ENCODE results near the gene COX7A2.

The COX7A2 gene

GRCh38 chr6:75266716-75267291, 23.2 kb upstream of the COX7A2 start:
- H3K36me3 Mint-ChIP-seq (ENCODE audit: low read depth), result peaks cover 37% of the 10 kb centered on the region
- H3K27me3 Mint-ChIP-seq (ENCODE audit: low read depth, poor library complexity), result no peaks in the 10 kb centered on the region
- H3K27ac Mint-ChIP-seq, result no peak overlapping the region
- H3K9me3 Mint-ChIP-seq, result peaks cover 15% of the 10 kb centered on the region
- no peak overlapping the region for H3K4me3 Mint-ChIP-seq
- no peak for DNase-seq
- peaks cover 22% of the 10 kb centered on the region for H3K4me1 Mint-ChIP-seq
- peak; percentile 78 for TF ChIP-seq CTCF (IDR thresholded peaks at IDR 0.05)

GRCh38 chr6:75263401-75263750, 19.8 kb upstream of the COX7A2 start:
- H3K27ac Mint-ChIP-seq, result no peak overlapping the region
- no peaks in the 10 kb centered on the region for H3K9me3 Mint-ChIP-seq

GRCh38 chr6:75262716-75263400, 19.3 kb upstream of the COX7A2 start:
- Mint-ChIP-seq H3K4me1 (peaks cover 12% of the 10 kb centered on the region), H3K36me3 (ENCODE audit: low read depth) (peaks cover 20% of the 10 kb centered on the region), H3K4me3 (no peak overlapping the region), H3K27ac (no peak overlapping the region), H3K9me3 (no peaks in the 10 kb centered on the region), H3K27me3 (ENCODE audit: low read depth, poor library complexity) (no peaks in the 10 kb centered on the region)
- no peak for DNase-seq
- no peak for TF ChIP-seq CTCF (IDR thresholded peaks at IDR 0.05)

More at GRCh38 chr6:75263401-75263750, 19.8 kb upstream of the COX7A2 start:
- no peaks in the 10 kb centered on the region for H3K27me3 Mint-ChIP-seq (ENCODE audit: low read depth, poor library complexity)
- DNase-seq, result no peak
- H3K4me1 Mint-ChIP-seq, result peaks cover 14% of the 10 kb centered on the region
- no peak overlapping the region for H3K4me3 Mint-ChIP-seq
- no peak for TF ChIP-seq CTCF (IDR thresholded peaks at IDR 0.05)
- H3K36me3 Mint-ChIP-seq (ENCODE audit: low read depth), result peaks cover 17% of the 10 kb centered on the region

- H3K36me3 Mint-ChIP-seq (ENCODE audit: low read depth), result peaks cover 25% of the 10 kb centered on the region
- H3K27ac Mint-ChIP-seq, result no peak overlapping the region
- H3K27me3 Mint-ChIP-seq (ENCODE audit: low read depth, poor library complexity), result no peaks in the 10 kb centered on the region
- no peak for TF ChIP-seq CTCF (IDR thresholded peaks at IDR 0.05)
- no peak for DNase-seq
- H3K4me3 Mint-ChIP-seq, result no peak overlapping the region
- H3K4me1 Mint-ChIP-seq, result no peaks in the 10 kb centered on the region
- no peaks in the 10 kb centered on the region for H3K9me3 Mint-ChIP-seq
Measured at GRCh38 chr6:75261299-75261698, 17.7 kb upstream of the COX7A2 start.

- Mint-ChIP-seq H3K27me3 (ENCODE audit: low read depth, poor library complexity) (no peaks in the 10 kb centered on the region), H3K4me3 (no peak overlapping the region), H3K36me3 (ENCODE audit: low read depth) (peaks cover 19% of the 10 kb centered on the region), H3K27ac (no peak overlapping the region), H3K9me3 (no peaks in the 10 kb centered on the region), H3K4me1 (no peaks in the 10 kb centered on the region)
- TF ChIP-seq CTCF (IDR thresholded peaks at IDR 0.05), result no peak
- DNase-seq, result no peak
Measured at GRCh38 chr6:75257343-75258087, 13.9 kb upstream of the COX7A2 start.
